Measurements from ENCODE around the gene FBXL5. TPM values are rescaled to one million over a fixed set of nuclear protein-coding genes. Genes with fewer than 3 reads are reported as not detected.
A peak's percentile ranks its signal among the peaks of the same experiment; 100 is the strongest.

FBXL5 gene
- polyA plus RNA-seq, 1 experiment, result 20.5 TPM

GRCh38 chr4:15658136-15658770 is 3.1 kb upstream of the FBXL5 start:
- Histone ChIP-seq H3K36me3 (ENCODE audit: control insufficient read depth, insufficient read depth, low read length) (no peaks in the 10 kb centered on the region), H3K27me3 (ENCODE audit: control insufficient read depth, insufficient read depth, low read length) (no peaks in the 10 kb centered on the region), H3K4me3 (ENCODE audit: low read depth, low read length) (no peak overlapping the region)
- TF ChIP-seq, protein P1, sequence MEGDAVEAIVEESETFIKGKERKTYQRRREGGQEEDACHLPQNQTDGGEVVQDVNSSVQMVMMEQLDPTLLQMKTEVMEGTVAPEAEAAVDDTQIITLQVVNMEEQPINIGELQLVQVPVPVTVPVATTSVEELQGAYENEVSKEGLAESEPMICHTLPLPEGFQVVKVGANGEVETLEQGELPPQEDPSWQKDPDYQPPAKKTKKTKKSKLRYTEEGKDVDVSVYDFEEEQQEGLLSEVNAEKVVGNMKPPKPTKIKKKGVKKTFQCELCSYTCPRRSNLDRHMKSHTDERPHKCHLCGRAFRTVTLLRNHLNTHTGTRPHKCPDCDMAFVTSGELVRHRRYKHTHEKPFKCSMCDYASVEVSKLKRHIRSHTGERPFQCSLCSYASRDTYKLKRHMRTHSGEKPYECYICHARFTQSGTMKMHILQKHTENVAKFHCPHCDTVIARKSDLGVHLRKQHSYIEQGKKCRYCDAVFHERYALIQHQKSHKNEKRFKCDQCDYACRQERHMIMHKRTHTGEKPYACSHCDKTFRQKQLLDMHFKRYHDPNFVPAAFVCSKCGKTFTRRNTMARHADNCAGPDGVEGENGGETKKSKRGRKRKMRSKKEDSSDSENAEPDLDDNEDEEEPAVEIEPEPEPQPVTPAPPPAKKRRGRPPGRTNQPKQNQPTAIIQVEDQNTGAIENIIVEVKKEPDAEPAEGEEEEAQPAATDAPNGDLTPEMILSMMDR (IDR thresholded peaks at IDR 0.05; ENCODE audit: insufficient read depth, low read depth, low read length), result no peak
- ChIA-PET POLR2A (no interaction called here), CTCF (no interaction called here)
- DNase-seq (ENCODE audit: low read depth), result no peak

GRCh38 chr4:15657366-15657765 is 2.2 kb upstream of the FBXL5 start:
- CTCF ChIA-PET, result interaction anchor here (0.6 kb wide), 1 partner anchor 10 kb away, joined by 4 read pairs; no protein-coding TSS in a partner anchor
- Histone ChIP-seq H3K27me3 (ENCODE audit: control insufficient read depth, insufficient read depth, low read length) (no peaks in the 10 kb centered on the region), H3K36me3 (ENCODE audit: control insufficient read depth, insufficient read depth, low read length) (no peaks in the 10 kb centered on the region), H3K4me3 (ENCODE audit: low read depth, low read length) (no peak overlapping the region)
- POLR2A ChIA-PET, result interaction anchor here (0.6 kb wide), 2 partner anchors 22 to 75 kb away, joined by 4 to 17 read pairs; no protein-coding TSS in a partner anchor
- DNase-seq (ENCODE audit: low read depth), result no peak
- TF ChIP-seq, protein P1 (IDR thresholded peaks at IDR 0.05; ENCODE audit: insufficient read depth, low read depth, low read length), result no peak

GRCh38 chr4:15656038-15656470 is 897 bp upstream of the FBXL5 start:
- H3K36me3 ChIP-seq (ENCODE audit: control insufficient read depth, insufficient read depth, low read length), result no peaks in the 10 kb centered on the region
- peak overlapping the region; percentile 38 for H3K4me3 ChIP-seq (ENCODE audit: low read depth, low read length)
- ChIA-PET POLR2A (no interaction called here), CTCF (interaction anchor here (0.6 to 1.3 kb wide), 4 partner anchors 19 to 503 kb away, joined by 3 to 5 read pairs (median 3); no protein-coding TSS in a partner anchor)
- TF ChIP-seq, protein P1 (IDR thresholded peaks at IDR 0.05; ENCODE audit: insufficient read depth, low read depth, low read length), result no peak
- H3K27me3 ChIP-seq (ENCODE audit: control insufficient read depth, insufficient read depth, low read length), result no peaks in the 10 kb centered on the region
- DNase-seq (ENCODE audit: low read depth), result no peak

DNA sequence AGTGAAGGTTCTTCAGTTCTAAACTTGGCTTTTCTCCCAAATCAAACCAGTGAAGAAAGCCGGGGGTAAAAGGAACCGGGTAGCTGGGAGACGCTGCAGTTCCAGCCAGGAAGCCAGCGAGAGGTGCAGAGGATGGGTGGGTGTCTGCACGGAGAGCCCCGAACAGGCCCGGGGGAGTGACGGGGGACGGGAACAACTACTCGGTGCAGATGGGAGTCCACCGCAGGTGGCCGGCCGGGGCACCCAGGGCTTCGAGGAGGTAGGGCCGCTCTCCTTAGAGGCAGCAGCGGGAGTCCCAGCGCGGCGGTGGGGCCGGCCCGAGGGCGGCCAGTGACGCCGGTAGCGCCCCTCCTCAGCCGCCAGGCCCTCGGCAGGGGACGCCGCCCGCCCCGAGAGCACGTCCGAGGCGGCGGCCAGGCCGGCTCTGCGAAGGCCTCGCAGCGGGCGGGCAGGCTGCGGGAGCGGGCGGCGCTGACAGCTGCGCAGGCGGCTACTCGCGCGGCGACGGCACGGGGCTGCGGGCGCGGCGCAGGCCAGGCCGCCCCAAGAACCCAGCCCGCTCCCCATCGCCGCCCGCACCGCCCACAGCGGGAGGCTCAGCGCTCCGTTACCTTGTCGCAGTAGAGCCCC is 449 bp downstream of the FBXL5 start:
- peak overlapping the region; percentile 83 for H3K4me3 ChIP-seq (ENCODE audit: low read depth, low read length)
- DNase-seq (ENCODE audit: low read depth), result no peak
- H3K27me3 ChIP-seq (ENCODE audit: control insufficient read depth, insufficient read depth, low read length), result no peaks in the 10 kb centered on the region
- CTCF ChIA-PET, result interaction anchor here (1.0 kb wide), 4 partner anchors 17 to 175 kb away, joined by 3 to 5 read pairs (median 3); partner anchors contain the start of gene FAM200B
- TF ChIP-seq, protein P1 (IDR thresholded peaks at IDR 0.05; ENCODE audit: insufficient read depth, low read depth, low read length), result no peak
- POLR2A ChIA-PET, result no interaction called here
- no peaks in the 10 kb centered on the region for H3K36me3 ChIP-seq (ENCODE audit: control insufficient read depth, insufficient read depth, low read length)

- ChIA-PET POLR2A (no interaction called here), CTCF (interaction anchor here (0.5 to 1.0 kb wide), 4 partner anchors 17 to 174 kb away, joined by 3 to 4 read pairs (median 3); partner anchors contain the start of gene FAM200B)
- no peak for DNase-seq (ENCODE audit: low read depth)
- Histone ChIP-seq H3K36me3 (ENCODE audit: control insufficient read depth, insufficient read depth, low read length) (no peaks in the 10 kb centered on the region), H3K27me3 (ENCODE audit: control insufficient read depth, insufficient read depth, low read length) (no peaks in the 10 kb centered on the region), H3K4me3 (ENCODE audit: low read depth, low read length) (peak overlapping the region; percentile 83)
- TF ChIP-seq, protein P1 (IDR thresholded peaks at IDR 0.05; ENCODE audit: insufficient read depth, low read depth, low read length), result no peak
Measured at GRCh38 chr4:15653864-15654592, 1.1 kb downstream of the FBXL5 start.

Measured in BJ (cell line).